KBM-7 (cell line): ENCODE results near the gene UGT1A10.
"Not testable (repeated sequence)": the region's sequence is repeated elsewhere in the genome, so short reads cannot be mapped to it uniquely, and the experiment has no call there.

Experiments used
- DNase-seq: peaks from one replicate; pipeline ENCODE4 v3.0.0-alpha.2; 2015
- in situ Hi-C: fragments of 300-500 bp; cut with MboI; formaldehyde crosslinking; loops from 2 replicates; pipeline ENCODE4 v1.14.3; 2020; ENCODE audit warnings: low sequenced_read_pairs, low pct_unique_long_range_greater_than_20kb, mixed read lengths

UGT1A10 gene

DNA sequence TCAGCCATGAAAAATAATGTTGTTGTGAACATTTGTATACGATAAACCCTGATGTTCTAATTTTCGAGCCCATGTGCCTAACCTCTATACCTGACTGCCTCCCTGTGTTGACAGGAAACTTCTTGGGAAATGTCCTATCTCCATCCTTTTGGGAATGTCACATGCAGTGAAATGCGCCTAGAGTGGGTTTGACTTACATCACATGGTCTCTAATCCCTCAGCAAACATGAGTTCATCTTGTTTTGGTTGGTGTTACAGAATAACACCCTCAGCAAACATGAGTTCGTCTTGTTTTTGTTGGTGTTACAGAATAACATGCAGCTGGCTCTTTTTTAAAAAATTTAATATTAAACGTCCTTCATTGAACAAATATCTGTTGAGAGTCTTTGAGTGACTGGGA, 52.1 kb downstream of the UGT1A10 start:
- in situ Hi-C loops, result no loop called here

DNA sequence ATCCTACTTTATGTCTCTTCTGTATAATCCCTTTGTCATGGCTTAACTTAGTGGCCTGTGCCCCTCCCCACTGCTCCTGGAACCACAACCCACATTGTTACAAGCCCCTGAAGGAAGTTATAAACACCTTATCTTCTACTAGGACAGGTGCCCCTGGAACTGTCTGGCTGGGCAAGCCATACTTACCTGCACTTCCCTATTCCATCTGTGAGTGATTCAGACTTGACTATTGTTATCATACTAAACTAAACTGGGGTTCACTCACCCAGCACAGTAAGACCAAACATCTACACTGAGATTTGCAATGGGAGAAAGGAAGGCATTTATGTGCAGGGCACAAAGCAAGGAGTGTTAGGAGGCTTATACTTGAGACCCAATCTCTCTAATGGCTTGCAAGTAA, 52.8 kb downstream of the UGT1A10 start:
- DNase-seq, result no peak
- in situ Hi-C loops, result no loop called here

More for the DNA sequence above, 52.1 kb downstream of the UGT1A10 start:
- DNase-seq, result no peak

DNA sequence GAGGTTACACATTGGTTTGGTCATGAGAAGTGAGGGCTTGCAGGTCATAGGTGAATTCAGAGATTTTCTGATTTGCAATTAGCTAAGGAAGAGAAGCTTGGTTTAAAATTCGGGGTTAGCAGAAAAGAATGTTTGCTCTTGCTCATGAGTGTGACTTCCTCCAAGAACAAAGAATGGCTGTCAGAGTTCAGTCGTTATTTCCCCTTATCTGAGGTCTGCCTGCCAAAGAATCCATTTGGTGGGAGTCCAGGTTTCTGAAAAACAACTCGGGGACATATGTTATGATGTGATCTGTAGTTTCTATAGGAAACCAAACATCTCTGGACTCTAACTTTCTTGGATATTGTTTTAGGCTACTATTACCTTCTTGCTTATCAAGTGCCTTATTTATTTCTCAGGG, 53.3 kb downstream of the UGT1A10 start:
- in situ Hi-C loops, result no loop called here
- DNase-seq, result no peak

DNA sequence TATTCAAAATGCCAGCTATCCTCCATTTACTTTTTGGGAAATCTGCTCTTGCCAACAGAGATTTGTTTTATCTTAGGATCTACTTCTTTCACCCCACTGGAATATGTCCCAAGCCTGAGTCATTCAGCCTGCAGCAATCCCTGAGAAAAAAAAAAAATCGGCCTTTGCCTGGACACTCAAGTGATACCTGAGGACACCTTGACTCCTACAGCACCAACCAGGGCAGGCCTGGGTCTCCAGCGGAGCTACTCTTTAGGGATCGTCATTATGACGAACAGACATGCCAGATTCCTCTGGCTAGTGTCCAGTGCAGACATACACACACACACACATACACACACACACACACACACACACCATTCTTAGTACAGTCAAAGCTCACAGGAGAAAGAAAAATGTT, 54.2 kb downstream of the UGT1A10 start:
- in situ Hi-C loops, result no loop called here
- DNase-seq, result no peak

DNA sequence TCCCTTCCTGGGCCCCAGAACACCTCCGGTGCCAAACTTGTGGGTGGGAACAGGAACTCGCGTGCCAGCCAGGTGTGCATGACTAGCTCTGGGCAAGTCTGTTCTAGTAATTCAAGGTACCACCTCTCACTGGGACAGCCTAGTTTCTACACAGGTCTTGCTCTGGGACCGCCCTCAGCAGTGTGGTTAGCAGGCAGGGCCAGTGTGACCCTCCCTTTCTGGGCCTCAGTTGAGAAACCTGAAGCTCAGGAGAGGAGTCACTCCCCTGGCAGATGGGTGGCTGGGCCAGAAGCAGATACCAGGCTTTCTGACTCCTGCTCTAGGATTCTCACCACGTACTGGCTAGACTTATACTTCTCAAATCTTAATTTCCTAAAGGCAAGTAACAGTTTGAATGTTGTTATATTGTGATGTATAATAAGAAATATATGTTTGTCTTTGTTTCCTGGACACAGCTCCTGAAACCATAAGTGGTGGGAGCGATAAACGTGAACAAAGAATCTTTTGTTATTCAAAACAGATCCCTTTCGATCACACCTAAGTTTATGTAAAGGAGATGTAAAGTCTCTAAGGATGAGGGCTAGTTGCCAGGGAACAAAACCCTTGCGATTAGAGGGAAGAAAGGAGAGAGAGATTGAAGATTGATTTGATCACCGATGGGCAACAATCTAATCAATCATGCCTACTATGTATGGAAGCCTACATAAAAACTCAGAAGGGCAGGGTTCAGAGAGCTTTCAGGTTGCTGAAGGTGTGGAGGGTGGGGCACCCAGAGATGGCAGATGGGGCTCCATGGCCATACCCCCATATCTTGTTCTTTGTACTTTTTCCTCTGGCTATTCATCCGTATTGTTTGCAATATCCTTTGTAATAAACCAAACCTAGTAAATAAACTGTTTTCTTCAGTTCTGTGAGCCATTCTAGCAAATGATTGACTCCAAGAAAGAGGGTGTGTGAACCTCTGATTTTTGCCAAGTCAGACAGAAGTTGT, 55.5 kb downstream of the UGT1A10 start:
- no peak for DNase-seq
- in situ Hi-C loops, result no loop called here

DNA sequence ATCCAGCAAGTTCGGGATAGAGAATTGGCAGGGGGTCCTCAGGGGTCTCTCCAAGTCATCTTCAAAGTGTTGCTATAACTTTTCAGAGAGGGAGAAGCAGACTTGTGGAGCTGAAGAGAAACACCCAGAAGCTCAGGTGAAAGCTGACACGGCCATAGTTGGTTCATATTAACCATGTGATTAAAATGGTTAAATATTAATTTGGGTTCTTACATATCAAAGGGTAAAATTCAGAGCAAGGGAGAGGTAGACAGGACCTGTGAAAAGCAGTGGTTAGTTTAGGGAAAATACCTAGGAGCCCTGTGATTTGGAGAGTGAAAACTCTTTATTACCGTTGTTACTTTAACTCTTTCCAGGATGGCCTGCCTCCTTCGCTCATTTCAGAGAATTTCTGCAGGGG, 56.4 kb downstream of the UGT1A10 start, which contains the start of gene UGT1A6:
UGT1A6 (plus strand) TSS at position 243 of the 400 bp plus-strand sequence; CDS start at position 358, 115 bp downstream.
- DNase-seq, result no peak

DNA sequence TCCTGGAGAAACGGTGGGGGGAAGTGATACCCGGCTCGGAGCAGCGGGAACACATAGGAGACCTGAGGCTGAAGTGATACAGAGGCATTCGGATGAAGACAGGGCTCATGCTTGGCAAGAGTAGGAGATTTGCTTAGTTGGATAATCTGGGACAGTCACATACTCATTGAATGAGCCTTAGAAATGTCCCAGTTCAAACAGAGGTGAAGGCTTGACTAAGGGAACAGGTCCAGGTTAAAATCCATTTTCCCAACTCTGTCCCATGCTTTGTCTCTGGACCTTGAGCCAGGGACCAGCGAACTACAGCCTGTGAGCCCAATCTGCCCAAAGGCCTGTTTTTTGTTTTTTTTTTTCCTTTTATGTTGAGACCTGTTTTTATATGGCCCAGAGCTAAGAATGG, 57.7 kb downstream of the UGT1A10 start:
- no peak for DNase-seq
- in situ Hi-C loops, result no loop called here

More for the DNA sequence above, 56.4 kb downstream of the UGT1A10 start, which contains the start of gene UGT1A6:
- in situ Hi-C loops, result no loop called here

DNA sequence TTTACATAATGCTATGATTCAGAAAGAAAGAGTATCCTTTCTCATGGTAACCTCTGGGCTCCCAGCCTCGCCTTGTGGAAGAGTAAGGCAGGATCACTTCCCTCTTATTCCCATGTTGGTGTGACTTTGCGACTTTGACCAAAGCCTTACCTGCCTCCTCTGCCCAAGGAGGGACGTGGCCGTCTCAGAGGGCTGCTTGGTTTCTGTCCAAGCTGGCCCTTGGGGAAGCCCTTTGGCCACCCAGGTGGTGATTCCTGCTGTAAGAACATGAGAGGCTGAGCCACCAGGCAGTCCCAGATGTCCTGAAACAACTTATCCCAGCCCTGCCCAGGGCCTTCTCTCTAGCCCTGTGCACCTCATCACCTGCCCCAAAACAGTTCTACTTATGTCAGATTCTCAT, 62.5 kb downstream of the UGT1A10 start:
- DNase-seq, result no peak
- in situ Hi-C loops, result no loop called here

DNA sequence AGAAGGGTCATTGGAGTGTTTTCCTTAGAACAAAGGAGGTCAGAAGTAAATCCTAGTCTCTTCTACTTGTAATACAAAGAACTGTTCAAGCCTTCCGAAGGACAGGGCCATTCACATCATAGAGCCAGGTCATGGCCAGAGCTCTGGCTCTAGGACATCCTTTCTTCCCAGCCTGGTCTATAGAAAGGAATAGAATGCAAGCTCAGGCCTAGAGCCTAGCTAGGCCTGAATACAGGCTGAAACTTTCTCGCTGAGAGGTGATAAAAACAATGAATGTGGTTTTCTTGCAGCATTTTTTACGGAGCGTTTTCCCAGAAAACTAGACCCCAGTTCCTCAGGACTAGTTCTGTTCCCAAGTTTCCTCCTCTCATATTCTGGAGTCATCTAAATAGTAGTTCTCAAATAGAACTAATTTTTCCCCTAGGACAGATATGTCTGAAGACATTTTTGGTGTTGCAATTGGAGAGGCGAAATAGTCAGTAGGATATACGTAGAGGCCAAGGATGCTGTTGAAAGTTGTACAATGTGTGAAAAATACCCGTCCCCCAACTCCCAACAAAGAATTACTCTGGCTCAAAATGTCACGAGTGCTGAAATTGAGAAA, 63.3 kb downstream of the UGT1A10 start:
- in situ Hi-C loops, result no loop called here

DNA sequence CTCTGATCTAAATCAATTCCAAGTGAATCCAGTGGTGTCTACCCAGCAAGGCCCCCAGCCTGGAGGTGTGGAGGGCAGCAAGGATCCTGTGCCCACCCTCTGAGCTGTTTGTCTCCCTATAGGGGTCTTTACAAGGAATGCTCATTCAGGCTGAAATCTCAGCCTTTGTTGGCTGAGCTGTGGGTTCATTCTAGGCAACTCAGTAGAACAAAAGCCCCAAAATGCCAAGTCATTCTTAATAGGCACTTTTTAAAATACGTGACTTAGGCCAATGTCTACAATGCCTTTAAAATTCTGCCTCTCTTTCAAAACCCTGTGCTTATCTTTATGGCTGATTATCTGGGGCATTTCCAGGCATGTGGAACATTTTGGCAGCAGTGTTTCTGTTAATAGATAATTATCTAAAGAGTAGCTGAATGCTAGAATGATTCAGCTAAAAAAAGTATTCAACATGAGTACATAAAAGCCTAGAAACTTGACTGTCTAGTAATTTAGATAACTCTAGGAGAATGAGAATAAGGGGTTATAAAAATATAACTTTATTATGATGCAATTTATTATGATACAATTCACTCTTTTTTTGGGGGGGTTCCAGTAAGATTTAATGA, 63.9 kb downstream of the UGT1A10 start:
- peak; percentile 4 for DNase-seq
- in situ Hi-C loops, result no loop called here

More for the DNA sequence above, 63.3 kb downstream of the UGT1A10 start:
- DNase-seq, result no peak

DNA sequence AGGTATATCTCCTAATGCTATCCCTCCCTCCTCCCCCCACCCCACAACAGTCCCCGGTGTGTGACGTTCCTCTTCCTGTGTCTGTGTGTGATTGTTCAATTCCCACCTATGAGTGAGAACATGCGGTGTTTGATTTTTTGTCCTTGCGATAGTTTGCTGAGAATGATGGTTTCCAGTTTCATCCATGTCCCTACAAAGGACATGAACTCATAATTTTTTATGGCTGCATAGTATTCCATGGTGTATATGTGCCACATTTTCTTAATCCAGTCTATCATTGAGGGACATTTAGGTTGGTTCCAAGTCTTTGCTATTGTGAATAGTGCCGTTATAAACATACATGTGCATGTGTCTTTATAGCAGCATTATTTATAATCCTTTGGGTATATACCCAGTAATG, 64.6 kb downstream of the UGT1A10 start:
- in situ Hi-C loops, DNase-seq: not testable (repeated sequence)

DNA sequence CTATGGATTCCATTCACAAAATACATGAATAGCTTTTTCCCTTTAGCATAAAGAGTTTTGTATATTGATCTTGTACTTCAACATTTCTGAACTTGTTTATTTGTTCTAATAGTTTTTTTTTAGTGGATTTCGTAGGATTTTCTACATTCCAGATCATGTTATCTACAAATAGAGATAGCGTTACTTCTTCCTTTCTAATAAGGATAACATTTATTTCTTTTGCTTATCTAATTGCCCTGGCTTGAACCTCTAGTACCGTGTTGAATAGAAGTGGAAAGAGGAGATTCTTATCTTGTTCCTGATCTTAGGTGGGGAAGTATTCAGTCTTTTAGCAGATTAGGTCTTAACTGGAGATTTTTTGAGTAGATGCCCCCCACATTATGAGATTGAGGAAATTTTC, 66.0 kb downstream of the UGT1A10 start:
- in situ Hi-C loops, result no loop called here
- DNase-seq, result no peak

DNA sequence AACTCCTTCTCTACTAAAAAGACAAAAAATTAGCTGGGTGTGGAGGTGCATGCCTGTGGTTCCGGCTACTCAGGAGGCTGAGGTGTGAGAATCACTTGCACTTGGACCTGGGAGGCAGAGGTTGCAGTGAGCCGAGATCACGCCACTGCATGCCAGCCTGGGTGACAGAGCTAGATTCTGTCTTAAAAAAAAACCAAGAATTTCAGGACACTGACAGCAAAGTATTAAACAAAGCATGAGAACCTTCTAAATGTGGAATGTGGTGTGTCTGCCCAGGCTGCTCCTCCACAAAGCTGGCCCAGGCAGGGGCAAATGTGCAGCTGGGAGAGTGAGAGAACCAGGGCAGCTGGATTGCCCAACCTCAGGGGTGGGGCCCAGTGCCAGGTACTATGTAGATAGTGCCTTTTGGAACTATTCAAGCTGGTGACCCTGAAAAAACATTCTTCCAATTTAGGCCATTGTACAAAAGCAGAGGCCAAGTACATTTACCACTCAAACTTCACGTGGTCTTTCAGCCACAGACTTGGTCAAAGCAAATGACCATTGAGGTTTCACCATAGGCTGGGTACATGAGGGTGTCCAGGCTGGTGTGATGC, 69.8 kb downstream of the UGT1A10 start:
- in situ Hi-C loops, result no loop called here
- DNase-seq, result no peak

DNA sequence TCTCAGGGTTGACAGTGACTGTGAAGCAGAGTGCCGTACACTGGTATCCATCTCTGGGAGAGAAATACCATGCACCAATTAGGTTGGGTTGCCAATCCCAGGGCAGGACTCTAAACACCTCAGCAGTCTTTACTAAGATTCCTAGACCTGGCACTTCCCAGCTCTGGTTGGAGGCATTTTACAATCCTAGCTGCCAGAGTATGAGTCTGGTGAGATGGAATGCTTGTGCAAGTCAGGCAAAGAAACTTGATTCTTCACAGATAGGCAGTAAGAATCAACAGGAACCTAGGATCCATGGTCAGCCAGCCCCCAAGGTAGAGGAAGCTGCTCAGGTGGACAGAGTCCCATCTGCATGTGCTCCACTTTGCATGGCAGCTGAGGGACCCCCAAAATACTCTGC, 70.5 kb downstream of the UGT1A10 start:
- DNase-seq, result no peak

DNA sequence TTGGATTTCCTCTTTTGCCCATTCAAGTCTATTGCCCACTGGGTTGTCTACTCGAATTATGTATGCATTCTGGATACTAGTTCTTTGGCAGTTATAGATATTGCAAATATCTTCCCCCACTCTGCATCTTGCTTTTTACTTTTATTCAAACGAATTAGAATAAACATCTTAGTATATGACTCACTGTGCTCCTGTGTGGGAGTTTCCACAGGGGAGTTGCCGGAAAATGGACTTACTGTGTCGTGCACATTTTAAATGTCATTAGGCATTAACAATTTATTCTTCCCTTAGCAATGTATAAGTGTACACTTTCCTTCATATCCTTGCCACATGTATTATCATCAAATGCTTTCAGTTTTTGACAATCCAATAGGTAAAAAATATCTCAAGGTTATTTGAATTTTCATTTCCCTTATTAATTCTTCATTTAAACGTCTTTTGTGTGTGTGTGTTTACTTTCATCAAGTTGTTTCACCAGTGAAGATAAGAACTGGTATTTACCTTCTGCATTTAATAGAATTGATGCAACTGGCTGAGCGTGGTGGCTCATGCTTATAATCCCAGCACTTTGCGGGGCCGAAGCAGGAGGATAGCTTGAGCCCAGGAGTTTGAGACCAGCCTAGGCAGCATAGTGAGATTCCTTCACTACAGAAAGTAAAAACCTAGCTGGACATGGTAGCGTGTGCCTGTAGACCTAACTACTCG, 71.8 kb downstream of the UGT1A10 start:
- DNase-seq, result no peak
- in situ Hi-C loops, result no loop called here

More for the DNA sequence above, 70.5 kb downstream of the UGT1A10 start:
- in situ Hi-C loops, result no loop called here

DNA sequence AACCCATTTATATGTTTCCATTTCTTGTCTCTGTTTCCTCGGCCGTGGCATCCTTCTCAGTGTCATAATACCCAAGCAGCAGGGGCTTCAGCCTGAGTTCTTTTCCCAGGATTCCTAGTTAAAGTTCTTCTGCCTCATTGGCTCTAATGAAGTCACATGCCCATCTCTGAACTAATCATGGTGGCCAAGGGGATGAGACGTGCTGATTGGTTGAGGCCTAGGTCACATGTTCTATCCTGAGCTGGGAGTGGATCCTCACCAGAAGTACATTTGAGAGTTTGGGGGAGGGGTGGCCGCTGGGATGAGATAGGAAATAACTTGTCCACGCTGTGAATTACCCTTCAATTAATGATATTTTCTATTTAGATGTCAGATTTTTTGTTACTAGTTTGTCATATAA, 72.7 kb downstream of the UGT1A10 start:
- in situ Hi-C loops, result no loop called here
- DNase-seq, result no peak

DNA sequence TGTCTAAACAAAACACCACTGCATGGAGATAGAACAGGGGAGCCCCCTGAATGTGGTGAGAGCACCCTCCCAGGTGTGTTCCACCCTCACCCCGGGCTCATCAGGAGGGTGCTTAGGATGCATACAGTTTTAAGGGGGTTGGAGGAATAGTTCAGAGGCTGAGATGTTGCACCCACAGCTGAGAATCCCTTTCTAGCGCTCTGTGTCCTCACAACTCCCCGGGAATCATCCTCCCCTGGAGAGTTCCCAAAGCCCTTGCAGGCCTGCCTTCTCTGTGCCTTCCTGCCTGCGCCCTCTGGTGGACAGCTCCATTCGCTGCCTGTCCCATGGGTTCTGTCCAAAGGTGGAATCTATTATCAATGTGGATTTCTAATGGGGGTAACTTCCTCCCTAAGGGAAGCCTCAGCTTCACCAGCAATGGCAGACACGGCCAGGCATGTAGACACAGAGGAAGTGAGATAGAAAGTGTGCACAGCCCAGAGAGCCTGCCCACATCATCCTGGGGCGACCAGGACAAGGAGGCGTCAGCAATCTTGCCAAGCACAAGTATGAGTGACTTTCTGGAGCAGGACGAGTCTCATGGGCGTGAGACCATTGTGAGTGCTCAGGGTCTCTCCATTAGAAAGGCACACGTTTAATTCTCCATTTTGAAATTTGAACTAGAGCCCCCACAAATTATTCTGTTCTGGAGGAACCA, 75.2 kb downstream of the UGT1A10 start:
- peak; percentile 67 for DNase-seq
- in situ Hi-C loops, result no loop called here

DNA sequence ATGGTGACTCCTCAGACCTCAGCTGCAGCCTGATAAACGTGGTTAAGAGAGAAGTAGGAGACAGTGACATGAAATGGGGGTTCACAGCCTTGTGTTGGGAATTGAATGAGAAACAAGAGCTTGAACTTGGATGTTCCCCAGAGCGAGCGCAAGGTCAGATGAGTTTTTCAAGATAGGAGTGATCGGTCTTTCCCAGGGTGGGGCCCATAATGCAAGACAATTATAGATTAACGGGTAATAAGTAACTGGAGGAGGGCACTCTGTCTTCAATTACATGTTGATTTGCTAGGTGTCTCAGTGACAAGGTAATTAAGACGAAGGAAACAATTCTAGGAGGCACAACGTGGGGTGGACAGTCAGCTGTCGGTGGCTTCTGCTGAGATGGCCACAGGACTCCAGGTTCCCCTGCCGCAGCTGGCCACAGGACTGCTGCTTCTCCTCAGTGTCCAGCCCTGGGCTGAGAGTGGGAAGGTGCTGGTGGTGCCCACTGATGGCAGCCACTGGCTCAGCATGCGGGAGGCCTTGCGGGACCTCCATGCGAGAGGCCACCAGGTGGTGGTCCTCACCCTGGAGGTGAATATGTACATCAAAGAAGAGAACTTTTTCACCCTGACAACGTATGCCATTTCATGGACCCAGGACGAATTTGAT, 76.5 kb downstream of the UGT1A10 start, which contains the start of gene UGT1A5:
UGT1A5 (plus strand) TSS at position 297 of the 651 bp plus-strand sequence; CDS start at position 382, 85 bp downstream.
- in situ Hi-C loops, result no loop called here
- no peak for DNase-seq
